ENCODE measurements around the gene OR52E6. TPM values are rescaled to one million over a fixed set of nuclear protein-coding genes. Genes with fewer than 3 reads are reported as not detected.

Gene OR52E6
- total and polyA plus RNA-seq, 8 donors = not detected

Other genes with a start within 250 kb of the OR52E6 start
- gene TRIM6, start 245.3 kb downstream of the OR52E6 start, total RNA-seq = 1 to 10 TPM; 4.2 to 6.2 TPM
- 1 to 10 TPM; 4.5 to 9.7 (median 6.5) TPM for gene TRIM6, start 245.3 kb downstream of the OR52E6 start, polyA plus RNA-seq (ENCODE audit: insufficient read length in 6 of 6)
- 10 to 100 TPM in 1 of 2 donors, 1 to 10 TPM in 1; 9.1 to 10.2 TPM for gene TRIM34, start 216.9 kb downstream of the OR52E6 start, total RNA-seq
- 10 to 100 TPM; 20.9 to 31.7 (median 22.9) TPM for gene TRIM34, start 216.9 kb downstream of the OR52E6 start, polyA plus RNA-seq (ENCODE audit: insufficient read length in 6 of 6)
- 10 to 100 TPM; 42.6 to 50.6 TPM for gene TRIM5, start 156.8 kb downstream of the OR52E6 start, total RNA-seq
- 10 to 100 TPM; 54.5 to 65.4 (median 59.8) TPM for gene TRIM5, start 156.8 kb downstream of the OR52E6 start, polyA plus RNA-seq (ENCODE audit: insufficient read length in 6 of 6)
- 100 to 1,000 TPM; 122 to 137 TPM for gene TRIM22, start 152.1 kb downstream of the OR52E6 start, total RNA-seq
- 10 to 100 TPM; 23.1 to 28.3 (median 26.9) TPM for gene TRIM22, start 152.1 kb downstream of the OR52E6 start, polyA plus RNA-seq (ENCODE audit: insufficient read length in 6 of 6)
- gene OR56B1, start 105.4 kb downstream of the OR52E6 start, total RNA-seq = not detected
- gene OR56B1, start 105.4 kb downstream of the OR52E6 start, polyA plus RNA-seq (ENCODE audit: insufficient read length in 6 of 6) = not detected
- under 1 TPM in 1 of 2 donors, not detected in 1; 0.37 TPM for gene OR52N4, start 87.7 kb downstream of the OR52E6 start, total RNA-seq
- gene OR52N4, start 87.7 kb downstream of the OR52E6 start, polyA plus RNA-seq (ENCODE audit: insufficient read length in 6 of 6) = under 1 TPM in 1 of 6 donors, not detected in 5; 0.18 TPM
- not detected for gene OR52N5, start 58.5 kb downstream of the OR52E6 start, total RNA-seq
- not detected for gene OR52N5, start 58.5 kb downstream of the OR52E6 start, polyA plus RNA-seq (ENCODE audit: insufficient read length in 6 of 6)
- gene OR52N1, start 50.6 kb downstream of the OR52E6 start, total RNA-seq = not detected
- gene OR52N1, start 50.6 kb downstream of the OR52E6 start, polyA plus RNA-seq (ENCODE audit: insufficient read length in 6 of 6) = not detected
- not detected for gene OR52N2, start 33.0 kb downstream of the OR52E6 start, total RNA-seq
- gene OR52N2, start 33.0 kb downstream of the OR52E6 start, polyA plus RNA-seq (ENCODE audit: insufficient read length in 6 of 6) = under 1 TPM in 2 of 6 donors, not detected in 4; 0.16 to 0.18 TPM
- not detected for gene OR52E8, start 15.8 kb upstream of the OR52E6 start, total RNA-seq
- gene OR52E8, start 15.8 kb upstream of the OR52E6 start, polyA plus RNA-seq (ENCODE audit: insufficient read length in 6 of 6) = not detected
- not detected for gene OR52E4, start 38.7 kb upstream of the OR52E6 start, total RNA-seq
- not detected for gene OR52E4, start 38.7 kb upstream of the OR52E6 start, polyA plus RNA-seq (ENCODE audit: insufficient read length in 6 of 6)
- not detected for gene OR52E5, start 51.3 kb upstream of the OR52E6 start, total RNA-seq
- not detected for gene OR52E5, start 51.3 kb upstream of the OR52E6 start, polyA plus RNA-seq (ENCODE audit: insufficient read length in 6 of 6)
- gene OR56A3, start 100.4 kb upstream of the OR52E6 start, total RNA-seq = not detected
- gene OR56A3, start 100.4 kb upstream of the OR52E6 start, polyA plus RNA-seq (ENCODE audit: insufficient read length in 6 of 6) = not detected
- gene OR56A5, start 126.6 kb upstream of the OR52E6 start, total RNA-seq = not detected
- not detected for gene OR56A5, start 126.6 kb upstream of the OR52E6 start, polyA plus RNA-seq (ENCODE audit: insufficient read length in 6 of 6)
- not detected for gene OR52L1, start 145.1 kb upstream of the OR52E6 start, total RNA-seq
- not detected for gene OR52L1, start 145.1 kb upstream of the OR52E6 start, polyA plus RNA-seq (ENCODE audit: insufficient read length in 6 of 6)
- gene OR56A4, start 165.0 kb upstream of the OR52E6 start, total RNA-seq = not detected
- under 1 TPM in 5 of 6 donors, not detected in 1; 0.04 to 0.09 (median 0.06) TPM for gene OR56A4, start 165.0 kb upstream of the OR52E6 start, polyA plus RNA-seq (ENCODE audit: insufficient read length in 6 of 6)
- under 1 TPM in 1 of 2 donors, not detected in 1; 0.03 TPM for gene OR56A1, start 188.9 kb upstream of the OR52E6 start, total RNA-seq
- not detected for gene OR56A1, start 188.9 kb upstream of the OR52E6 start, polyA plus RNA-seq (ENCODE audit: insufficient read length in 6 of 6)

Data from left lung (tissue), 8 donors.